ENCODE measurements around the gene SPC25. TPM values are rescaled to one million over a fixed set of nuclear protein-coding genes. Genes with fewer than 3 reads are reported as not detected.

The SPC25 gene
- total and polyA plus RNA-seq, 2 of the 13 experiments (the other 11 are each of a cell fraction or from before 2014, with no cell fraction given), result 11.3 to 26.5 TPM

GRCh38 chr2:168890006-168890782 lies at the start of gene SPC25 (continued):
- TF ChIP-seq, protein P1, sequence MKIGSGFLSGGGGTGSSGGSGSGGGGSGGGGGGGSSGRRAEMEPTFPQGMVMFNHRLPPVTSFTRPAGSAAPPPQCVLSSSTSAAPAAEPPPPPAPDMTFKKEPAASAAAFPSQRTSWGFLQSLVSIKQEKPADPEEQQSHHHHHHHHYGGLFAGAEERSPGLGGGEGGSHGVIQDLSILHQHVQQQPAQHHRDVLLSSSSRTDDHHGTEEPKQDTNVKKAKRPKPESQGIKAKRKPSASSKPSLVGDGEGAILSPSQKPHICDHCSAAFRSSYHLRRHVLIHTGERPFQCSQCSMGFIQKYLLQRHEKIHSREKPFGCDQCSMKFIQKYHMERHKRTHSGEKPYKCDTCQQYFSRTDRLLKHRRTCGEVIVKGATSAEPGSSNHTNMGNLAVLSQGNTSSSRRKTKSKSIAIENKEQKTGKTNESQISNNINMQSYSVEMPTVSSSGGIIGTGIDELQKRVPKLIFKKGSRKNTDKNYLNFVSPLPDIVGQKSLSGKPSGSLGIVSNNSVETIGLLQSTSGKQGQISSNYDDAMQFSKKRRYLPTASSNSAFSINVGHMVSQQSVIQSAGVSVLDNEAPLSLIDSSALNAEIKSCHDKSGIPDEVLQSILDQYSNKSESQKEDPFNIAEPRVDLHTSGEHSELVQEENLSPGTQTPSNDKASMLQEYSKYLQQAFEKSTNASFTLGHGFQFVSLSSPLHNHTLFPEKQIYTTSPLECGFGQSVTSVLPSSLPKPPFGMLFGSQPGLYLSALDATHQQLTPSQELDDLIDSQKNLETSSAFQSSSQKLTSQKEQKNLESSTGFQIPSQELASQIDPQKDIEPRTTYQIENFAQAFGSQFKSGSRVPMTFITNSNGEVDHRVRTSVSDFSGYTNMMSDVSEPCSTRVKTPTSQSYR (CRISPR knock-in tag; IDR thresholded peaks at IDR 0.05; ENCODE audit: borderline replicate concordance), result no peak; the same call in 1 of the 2 replicates
- TF ChIP-seq KLF6 (CRISPR knock-in tag; IDR thresholded peaks at IDR 0.05) (no peak), NCOA1 (CRISPR knock-in tag; IDR thresholded peaks at IDR 0.05) (no peak), ZBTB44 (CRISPR knock-in tag; IDR thresholded peaks at IDR 0.05) (no peak), RERE (CRISPR knock-in tag; IDR thresholded peaks at IDR 0.05; ENCODE audit: low read depth) (no peak), ZNF275 (CRISPR knock-in tag; IDR thresholded peaks at IDR 0.05; ENCODE audit: borderline replicate concordance) (peak; percentile 90; the same call in 1 of the 2 replicates), ZNF777 (CRISPR knock-in tag; IDR thresholded peaks at IDR 0.05) (peak; percentile 78), NRL (CRISPR knock-in tag; IDR thresholded peaks at IDR 0.05; ENCODE audit: borderline replicate concordance) (peak; percentile 78; the same call in 1 of the 2 replicates), DR1 (CRISPR knock-in tag; IDR thresholded peaks at IDR 0.05) (peak; percentile 78; the same call in 1 of the 2 replicates), ZNF296 (CRISPR knock-in tag; conservative IDR thresholded peaks at IDR 0.05) (peak; percentile 66; the same call in 1 of the 2 replicates), XBP1 (CRISPR knock-in tag; IDR thresholded peaks at IDR 0.05) (no peak), BRD4 (CRISPR knock-in tag; IDR thresholded peaks at IDR 0.05) (peak; percentile 78; the same call in 1 of the 2 replicates), ZNF143 (CRISPR knock-in tag; IDR thresholded peaks at IDR 0.05) (peak; percentile 98), ZNF354B (CRISPR knock-in tag; IDR thresholded peaks at IDR 0.05) (no peak), ZSCAN22 (CRISPR knock-in tag; IDR thresholded peaks at IDR 0.05) (no peak), ZNF782 (CRISPR knock-in tag; IDR thresholded peaks at IDR 0.05; ENCODE audit: borderline replicate concordance) (no peak), SCMH1 (CRISPR knock-in tag; IDR thresholded peaks at IDR 0.05; ENCODE audit: borderline replicate concordance) (no peak), DNMT3B (CRISPR knock-in tag; conservative IDR thresholded peaks at IDR 0.05) (0 out of 2 replicates have a peak, but pooled peaks have one; percentile 14)

All from HepG2 (cell line).